GM19035 (cell line): ENCODE results near the gene PDE3A.

Experiments used
- ATAC-seq: cut with Tn5 transposase; IDR thresholded peaks from one replicate; pipeline ENCODE4 v1.9.1; 2021; ENCODE audit not compliant: unreplicated experiment

Gene PDE3A

DNA sequence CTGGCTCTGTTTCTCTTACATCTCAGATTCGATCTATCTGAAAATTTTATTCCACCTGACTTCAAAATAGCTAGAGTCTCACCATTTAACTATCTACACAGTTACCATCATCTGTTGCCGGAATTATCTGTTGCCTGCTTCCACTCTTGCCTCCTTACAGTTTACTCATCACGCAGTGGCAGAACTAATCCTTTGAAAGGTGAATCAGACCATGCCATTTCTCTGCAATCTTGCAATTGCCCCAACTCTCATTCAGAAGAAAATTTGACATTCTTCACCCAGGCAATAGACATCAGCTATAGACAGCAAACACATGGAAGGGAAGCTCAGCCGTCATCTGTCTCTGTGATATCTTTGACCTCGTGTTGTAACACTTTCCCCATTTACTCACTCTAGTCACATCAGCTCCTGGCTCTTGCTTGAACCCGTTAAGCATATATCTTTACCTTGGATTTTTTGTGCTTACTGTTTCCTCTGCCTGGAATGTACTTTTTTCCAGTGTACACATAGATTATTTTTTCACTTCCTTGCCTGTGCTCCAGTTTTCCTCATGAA lies 85.5 kb downstream of the PDE3A start:
- no peak for ATAC-seq

DNA sequence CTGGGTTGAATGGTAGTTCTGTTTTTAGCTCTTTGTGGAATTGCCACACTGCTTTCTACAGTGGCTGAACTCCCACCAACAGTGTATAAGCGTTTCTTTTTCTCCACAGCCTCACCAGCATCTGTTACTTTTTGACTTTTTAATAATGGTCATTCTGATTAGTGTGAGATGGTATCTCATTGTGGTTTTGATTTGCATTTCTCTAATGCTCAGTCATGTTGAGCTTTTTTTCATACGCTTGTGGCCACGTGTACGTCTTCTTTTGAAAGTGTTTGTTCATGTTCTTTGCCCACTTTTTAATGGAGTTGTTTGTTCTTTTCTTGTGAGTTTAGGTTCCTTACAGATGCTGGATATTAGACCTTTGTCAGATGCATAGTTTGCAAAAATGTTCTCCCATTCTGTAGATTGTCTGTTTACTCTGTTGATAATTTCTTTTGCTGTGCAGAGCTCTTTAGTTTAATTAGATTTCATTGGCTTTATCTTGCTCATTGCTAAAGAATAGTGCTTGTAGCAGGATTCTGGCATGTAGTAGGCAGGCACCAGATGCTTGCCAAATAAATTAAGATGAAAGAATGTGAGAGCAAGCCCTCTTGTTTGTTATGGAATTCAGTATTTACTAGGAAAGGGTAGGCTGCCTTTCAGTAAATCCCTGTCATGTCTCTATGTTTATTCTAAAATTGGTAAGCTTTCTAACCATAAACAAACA lies 86.8 kb downstream of the PDE3A start:
- no peak for ATAC-seq

DNA sequence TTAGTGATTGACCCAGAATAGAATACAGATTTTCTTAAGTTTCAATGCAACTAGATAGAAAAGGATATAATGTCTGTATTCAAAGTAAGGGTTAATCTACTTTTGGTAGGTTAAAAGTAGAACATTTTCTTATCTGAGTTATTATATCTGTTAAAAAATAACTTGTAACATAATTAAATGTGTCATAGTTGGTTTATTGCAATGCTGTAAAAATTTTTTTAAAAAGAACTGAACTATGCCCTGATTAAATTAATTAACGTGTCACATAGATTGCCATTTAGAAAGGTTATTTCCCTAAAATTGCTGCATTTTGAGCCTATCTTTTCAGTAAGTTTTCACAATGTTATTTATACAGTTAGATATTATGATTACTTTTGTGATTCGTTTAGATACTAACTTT lies 89.2 kb downstream of the PDE3A start:
- ATAC-seq: no peak

DNA sequence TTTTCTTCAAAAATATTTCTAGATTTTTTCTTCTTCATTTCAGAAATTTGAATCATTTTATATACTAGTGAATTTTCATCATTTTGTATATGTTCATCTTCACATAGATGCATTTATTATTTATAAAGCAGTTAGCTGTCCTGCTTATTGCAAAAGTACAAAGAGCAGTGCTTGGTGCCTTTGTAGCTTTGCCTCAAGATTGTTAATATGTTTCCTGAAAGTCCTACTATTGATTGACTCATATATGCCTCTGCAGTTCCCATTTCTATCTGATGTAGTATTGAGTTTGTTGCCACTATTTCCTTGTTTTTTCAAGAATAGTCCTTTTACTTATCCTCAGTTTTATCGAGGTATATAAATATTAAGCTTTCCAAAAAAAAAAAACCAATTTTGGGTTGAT lies 89.7 kb downstream of the PDE3A start:
- no peak for ATAC-seq

DNA sequence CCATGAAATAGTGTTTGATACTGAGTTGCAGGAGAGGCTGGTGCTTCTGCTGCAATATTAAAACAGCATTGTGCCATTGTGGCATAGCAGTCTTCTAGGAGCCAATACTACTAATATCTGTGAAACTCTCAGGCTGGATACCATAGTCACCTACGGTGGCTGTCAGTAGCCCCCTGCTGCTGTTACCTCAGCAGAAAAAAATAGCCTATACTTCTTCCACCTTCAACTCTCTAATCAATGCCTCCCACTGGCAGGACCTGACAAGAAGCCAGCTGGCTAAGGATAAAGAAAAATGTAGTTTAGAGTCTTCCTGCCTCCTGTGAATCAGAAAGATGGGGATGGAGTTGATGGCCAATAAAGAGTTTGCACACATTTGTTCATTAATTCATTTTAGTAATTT lies 91.6 kb downstream of the PDE3A start:
- ATAC-seq: no peak

- no peak for ATAC-seq
Observed at GRCh38 chr12:20460956-20461355, 92.6 kb downstream of the PDE3A start.

DNA sequence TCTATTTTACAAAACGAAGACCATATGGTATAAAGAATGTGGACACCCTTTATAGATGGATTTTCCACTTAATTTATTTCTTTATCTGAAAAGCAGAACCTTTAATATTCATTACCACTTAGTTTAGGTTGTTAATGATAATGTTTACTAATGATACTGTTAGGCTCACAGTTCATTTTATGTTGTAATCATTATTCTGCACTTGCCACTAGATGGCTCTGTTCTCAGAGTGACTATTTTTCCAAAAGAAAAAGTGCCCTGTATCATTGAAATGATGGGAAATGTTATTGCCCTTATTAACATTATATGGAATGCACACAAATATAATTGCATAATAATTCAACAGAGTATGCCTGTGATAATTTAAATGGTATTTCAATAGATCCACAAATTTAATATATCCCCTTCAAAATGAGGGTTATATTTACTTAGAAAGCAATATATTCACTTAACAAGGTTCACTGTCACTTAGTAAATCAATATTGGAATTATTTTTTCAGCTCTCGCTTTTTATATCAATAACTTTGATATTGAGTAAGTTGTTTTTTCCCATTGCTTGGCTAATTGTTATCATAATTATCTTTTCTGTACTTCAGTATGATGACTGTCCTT lies 95.7 kb downstream of the PDE3A start:
- ATAC-seq: no peak

DNA sequence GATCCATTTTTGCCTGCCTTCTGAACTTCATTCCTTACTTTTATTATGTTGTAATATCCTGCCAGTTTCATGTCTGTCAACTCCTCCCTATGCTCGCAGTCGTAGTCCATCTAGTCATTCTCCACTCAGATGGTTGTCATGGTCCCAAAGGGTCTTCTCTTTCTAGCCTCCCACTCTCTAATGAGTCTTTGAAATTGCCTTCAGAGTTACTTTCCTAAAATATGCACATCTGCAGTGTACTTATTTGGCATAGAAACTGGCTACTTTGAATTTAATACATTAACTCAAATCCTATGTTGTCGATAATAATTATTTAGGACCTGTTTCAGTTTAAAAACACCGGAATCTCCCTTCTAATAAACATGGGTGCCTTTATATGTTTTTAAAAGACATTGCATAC lies 101.0 kb downstream of the PDE3A start:
- ATAC-seq: no peak

DNA sequence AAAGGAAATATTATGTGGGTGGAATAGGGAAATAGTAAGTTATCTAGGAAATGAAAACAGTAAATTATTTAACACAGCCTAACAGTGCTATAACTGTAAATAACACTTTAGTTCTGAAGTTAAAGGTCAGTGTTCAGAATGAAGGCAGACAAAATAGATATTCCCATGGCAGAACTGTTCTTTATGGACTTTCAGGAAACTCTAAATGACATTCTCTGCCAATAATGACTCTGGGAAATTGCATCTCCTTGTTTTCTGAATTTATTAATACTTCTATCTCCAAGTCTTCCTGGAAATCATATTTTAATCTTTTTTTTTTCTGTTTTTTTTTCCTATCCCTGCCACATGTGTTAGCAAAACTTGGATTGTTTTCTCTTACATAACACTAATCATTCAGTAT lies 101.4 kb downstream of the PDE3A start:
- no peak for ATAC-seq

DNA sequence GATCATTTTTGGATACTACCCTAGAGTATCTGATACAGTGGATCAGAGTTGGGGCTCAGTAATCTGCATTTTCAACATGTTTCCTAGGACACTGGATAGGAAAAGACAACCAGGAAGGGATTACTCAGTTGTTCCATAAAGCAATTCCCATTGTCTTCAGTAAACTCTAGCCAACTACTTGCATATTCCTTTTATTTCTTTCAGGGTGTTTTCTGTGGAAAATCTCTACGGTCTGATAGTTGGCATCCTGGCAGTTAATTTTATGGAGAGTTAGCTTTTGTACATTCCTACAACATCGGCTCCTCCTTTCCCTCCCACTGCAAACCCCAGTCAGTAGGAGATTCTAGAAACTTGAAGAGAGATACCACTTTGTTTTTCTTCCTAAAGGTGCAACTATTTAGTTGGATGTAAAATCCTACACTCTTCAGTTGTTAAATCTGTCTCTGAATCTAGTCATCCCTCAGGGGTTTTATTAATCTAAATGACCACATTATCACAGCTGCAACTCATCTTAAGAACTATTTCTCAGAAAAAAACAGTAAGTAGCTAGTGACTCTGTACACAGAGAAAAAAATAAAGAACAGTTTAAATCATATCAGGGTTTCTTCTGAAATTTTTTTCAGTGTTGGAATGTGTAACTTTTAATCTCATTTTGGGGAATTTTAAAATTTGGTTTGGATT lies 103.9 kb downstream of the PDE3A start:
- ATAC-seq: no peak

- ATAC-seq: no peak
Observed at GRCh38 chr12:20473133-20473532, 104.8 kb downstream of the PDE3A start.

DNA sequence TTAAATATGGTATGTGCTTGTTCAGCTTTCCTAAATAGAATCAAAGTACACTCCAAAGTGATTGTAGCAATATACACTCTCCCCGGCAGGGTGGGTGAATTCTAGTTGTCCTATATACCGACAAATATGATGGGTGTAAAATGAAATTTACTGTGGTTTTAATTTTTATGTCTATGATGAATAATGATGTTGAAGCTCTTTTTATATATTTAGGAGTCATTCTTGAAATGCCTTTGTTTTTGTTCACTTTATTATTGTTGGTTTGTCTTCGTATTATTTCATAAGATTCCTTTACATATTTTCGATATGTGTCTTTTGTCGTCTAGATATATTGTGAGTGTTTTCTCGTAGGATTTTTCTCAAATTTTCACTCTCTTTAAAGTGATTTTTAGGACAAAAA lies 105.7 kb downstream of the PDE3A start:
- no peak for ATAC-seq

- no peak for ATAC-seq
Observed at GRCh38 chr12:20474443-20474842, 106.1 kb downstream of the PDE3A start.

GRCh38 chr12:20475542-20475941 lies 107.2 kb downstream of the PDE3A start:
- ATAC-seq: no peak

GRCh38 chr12:20476551-20476950 lies 108.2 kb downstream of the PDE3A start:
- ATAC-seq: no peak

GRCh38 chr12:20477255-20477654 lies 108.9 kb downstream of the PDE3A start:
- no peak for ATAC-seq

GRCh38 chr12:20477672-20478071 lies 109.3 kb downstream of the PDE3A start:
- no peak for ATAC-seq

DNA sequence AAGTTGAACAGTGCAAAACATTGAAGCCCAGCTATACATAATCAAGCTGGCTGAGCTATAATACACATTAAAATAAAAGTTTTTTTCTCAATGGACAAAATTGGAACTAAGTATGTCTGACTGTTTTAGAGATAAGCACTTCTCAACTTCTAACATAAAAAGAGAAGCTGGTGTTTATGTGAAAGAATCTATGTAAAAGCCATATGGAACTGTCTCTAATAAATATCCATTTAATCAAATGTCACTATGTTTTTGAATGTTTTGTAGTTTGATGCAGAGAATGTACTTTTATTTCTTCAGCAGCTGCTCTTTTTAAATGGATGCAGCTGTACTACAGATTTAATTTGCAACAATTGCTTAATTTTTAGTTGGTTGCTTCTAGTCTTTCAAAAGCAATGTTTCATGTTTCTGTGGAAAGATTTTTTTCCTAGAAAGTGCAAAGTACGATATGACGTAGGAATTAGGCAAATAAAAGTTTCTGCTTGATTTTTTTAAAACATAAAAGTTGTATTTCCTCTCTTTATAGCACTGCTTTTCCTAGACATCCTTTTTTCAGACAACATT lies 114.2 kb downstream of the PDE3A start:
- ATAC-seq: no peak

GRCh38 chr12:20483776-20484175 lies 115.4 kb downstream of the PDE3A start:
- no peak for ATAC-seq

DNA sequence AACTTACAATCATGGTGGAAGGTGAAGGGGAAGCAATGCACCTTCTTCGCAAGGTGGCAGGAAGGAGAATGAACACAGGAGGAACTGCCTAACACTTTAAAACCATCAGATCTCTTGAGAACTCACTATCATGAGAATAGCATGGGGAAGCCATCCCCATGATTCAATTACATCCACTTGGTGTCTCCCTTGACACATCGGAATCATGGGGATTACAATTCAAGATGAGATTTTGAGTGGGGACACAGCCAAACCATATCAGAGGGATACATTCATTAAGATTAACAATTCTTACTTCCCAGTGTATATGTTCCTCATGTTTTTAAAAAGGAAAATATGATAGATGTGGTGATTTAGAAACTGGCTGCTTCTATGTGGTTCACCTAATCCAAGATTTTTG lies 117.9 kb downstream of the PDE3A start:
- ATAC-seq: no peak

DNA sequence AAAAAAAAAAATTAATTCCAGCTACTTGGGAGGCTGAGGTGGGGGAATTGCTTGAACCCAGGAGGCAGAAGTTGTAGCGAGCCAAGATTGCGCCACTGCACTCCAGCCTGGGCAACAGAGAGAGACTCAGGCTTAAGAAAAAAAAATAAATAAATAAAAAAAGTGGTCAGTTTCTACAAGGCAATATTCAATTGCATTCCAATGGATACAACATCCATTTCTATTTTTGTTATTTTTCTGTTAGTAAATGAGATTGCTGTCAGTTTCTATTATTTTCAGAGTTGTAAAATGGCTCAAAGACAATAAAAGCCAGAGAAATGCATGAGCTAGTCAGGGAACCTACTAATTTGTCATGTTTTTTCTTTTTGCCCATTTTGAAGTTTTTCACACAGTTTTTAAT lies 119.2 kb downstream of the PDE3A start:
- ATAC-seq: no peak

- no peak for ATAC-seq
Observed at GRCh38 chr12:20489645-20490044, 121.3 kb downstream of the PDE3A start.
